AG10803 (cell line): ENCODE data around the gene FGF19.
A peak's percentile ranks its signal among the peaks of the same experiment; 100 is the strongest.

Experiments
- DNase-seq: peaks from one replicate; pipeline ENCODE4 v3.0.0; 2010; ENCODE audit warnings: low read depth
- H3K4me3 ChIP-seq: 2 replicates; pipeline ENCODE4 v1.5.1; 2011; ENCODE audit warnings: mild to moderate bottlenecking, low read length, control low read depth
- TF ChIP-seq, protein P1 (sequence below): conservative IDR thresholded peaks from 2 replicates; pipeline ENCODE4 v1.5.1; 2011; ENCODE audit warnings: mild to moderate bottlenecking, low read length, control low read depth, inconsistent platforms

FGF19 gene

DNA sequence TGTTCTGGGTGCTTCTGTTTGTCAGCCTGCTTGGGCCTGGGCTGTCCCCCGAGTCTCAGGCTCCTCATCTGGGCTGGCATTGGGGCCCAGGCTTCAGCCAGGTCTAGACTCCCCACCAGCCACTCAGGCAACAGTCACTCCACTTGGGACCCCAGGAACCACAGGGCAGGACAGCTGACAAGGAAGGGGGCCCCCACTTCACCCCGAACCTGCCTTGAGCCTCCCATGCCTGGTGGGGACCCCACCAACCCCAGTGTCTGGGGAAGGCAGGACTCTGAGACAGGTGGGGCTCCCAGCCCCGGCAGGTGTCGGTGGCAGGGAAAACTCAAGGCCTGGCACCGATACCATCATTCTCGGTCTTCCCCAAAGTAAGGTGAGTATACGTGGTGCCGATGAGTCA, 17.0 kb downstream of the FGF19 start:
- TF ChIP-seq, protein P1, sequence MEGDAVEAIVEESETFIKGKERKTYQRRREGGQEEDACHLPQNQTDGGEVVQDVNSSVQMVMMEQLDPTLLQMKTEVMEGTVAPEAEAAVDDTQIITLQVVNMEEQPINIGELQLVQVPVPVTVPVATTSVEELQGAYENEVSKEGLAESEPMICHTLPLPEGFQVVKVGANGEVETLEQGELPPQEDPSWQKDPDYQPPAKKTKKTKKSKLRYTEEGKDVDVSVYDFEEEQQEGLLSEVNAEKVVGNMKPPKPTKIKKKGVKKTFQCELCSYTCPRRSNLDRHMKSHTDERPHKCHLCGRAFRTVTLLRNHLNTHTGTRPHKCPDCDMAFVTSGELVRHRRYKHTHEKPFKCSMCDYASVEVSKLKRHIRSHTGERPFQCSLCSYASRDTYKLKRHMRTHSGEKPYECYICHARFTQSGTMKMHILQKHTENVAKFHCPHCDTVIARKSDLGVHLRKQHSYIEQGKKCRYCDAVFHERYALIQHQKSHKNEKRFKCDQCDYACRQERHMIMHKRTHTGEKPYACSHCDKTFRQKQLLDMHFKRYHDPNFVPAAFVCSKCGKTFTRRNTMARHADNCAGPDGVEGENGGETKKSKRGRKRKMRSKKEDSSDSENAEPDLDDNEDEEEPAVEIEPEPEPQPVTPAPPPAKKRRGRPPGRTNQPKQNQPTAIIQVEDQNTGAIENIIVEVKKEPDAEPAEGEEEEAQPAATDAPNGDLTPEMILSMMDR, result no peak
- no peak overlapping the region for H3K4me3 ChIP-seq
- DNase-seq, result no peak

DNA sequence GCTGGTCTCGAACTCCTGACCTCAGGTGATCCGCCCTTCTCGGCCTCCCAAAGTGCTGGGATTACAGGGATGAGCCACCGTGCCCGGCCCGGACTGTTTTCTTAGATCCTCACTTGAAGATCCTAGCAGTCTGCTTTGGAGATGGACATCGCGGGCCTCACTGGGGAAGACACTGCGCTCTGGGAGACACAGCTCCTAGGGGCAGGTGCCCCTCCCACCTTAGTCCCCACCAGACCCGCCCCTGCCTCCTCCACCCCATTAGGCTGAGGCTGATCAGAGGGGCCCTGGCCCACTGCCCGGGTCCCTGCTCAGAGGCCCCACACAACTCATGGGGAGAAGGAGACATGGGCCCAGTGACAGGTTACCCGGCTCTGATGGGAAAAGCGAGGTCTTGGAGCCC, 17.4 kb downstream of the FGF19 start:
- no peak overlapping the region for H3K4me3 ChIP-seq
- TF ChIP-seq, protein P1, result no peak
- DNase-seq, result no peak

- TF ChIP-seq, protein P1, result no peak
- DNase-seq, result no peak
- H3K4me3 ChIP-seq, result no peak overlapping the region
Measured at GRCh38 chr11:69685348-69685747, 18.5 kb downstream of the FGF19 start.

GRCh38 chr11:69684651-69685050, 19.2 kb downstream of the FGF19 start:
- TF ChIP-seq, protein P1, result no peak
- H3K4me3 ChIP-seq, result no peak overlapping the region
- no peak for DNase-seq

- no peak overlapping the region for H3K4me3 ChIP-seq
- TF ChIP-seq, protein P1, result peak; percentile 31
- no peak for DNase-seq
Measured at GRCh38 chr11:69683764-69684333, 20.0 kb downstream of the FGF19 start.

- TF ChIP-seq, protein P1, result no peak
- no peak overlapping the region for H3K4me3 ChIP-seq
Measured at GRCh38 chr11:69682681-69683326, 21.0 kb downstream of the FGF19 start.

DNA sequence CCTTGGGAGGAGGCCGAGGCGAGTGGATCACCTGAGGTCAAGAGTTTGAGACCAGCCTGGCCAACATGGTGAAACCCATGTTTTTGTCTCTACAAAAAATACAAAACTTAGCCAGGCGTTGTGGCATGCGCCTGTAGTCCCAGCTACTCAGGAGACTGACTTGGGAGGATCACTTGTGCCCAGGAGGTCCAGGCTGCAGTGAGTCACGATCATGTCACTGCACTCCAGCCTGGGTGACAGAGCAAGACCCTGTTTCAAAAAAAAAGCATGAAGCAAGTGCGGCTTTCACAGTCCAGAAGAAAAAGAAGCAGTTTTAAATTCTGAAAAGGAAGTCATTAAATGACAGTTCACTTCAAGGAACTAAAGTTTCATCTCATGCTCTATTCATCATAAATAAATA, 21.6 kb downstream of the FGF19 start:
- H3K4me3 ChIP-seq, result no peak overlapping the region
- TF ChIP-seq, protein P1, result no peak
- DNase-seq, result no peak

More at GRCh38 chr11:69682681-69683326, 21.0 kb downstream of the FGF19 start:
- no peak for DNase-seq
